ENCODE measurements around the gene CGB2. TPM values are rescaled to one million over a fixed set of nuclear protein-coding genes. Genes with fewer than 3 reads are reported as not detected.

The CGB2 gene
- total and polyA plus RNA-seq, 9 of the 15 experiments (the other 6 are each of a cell fraction or from before 2014, with no cell fraction given) = 0.22 TPM; not detected in 8

DNA sequence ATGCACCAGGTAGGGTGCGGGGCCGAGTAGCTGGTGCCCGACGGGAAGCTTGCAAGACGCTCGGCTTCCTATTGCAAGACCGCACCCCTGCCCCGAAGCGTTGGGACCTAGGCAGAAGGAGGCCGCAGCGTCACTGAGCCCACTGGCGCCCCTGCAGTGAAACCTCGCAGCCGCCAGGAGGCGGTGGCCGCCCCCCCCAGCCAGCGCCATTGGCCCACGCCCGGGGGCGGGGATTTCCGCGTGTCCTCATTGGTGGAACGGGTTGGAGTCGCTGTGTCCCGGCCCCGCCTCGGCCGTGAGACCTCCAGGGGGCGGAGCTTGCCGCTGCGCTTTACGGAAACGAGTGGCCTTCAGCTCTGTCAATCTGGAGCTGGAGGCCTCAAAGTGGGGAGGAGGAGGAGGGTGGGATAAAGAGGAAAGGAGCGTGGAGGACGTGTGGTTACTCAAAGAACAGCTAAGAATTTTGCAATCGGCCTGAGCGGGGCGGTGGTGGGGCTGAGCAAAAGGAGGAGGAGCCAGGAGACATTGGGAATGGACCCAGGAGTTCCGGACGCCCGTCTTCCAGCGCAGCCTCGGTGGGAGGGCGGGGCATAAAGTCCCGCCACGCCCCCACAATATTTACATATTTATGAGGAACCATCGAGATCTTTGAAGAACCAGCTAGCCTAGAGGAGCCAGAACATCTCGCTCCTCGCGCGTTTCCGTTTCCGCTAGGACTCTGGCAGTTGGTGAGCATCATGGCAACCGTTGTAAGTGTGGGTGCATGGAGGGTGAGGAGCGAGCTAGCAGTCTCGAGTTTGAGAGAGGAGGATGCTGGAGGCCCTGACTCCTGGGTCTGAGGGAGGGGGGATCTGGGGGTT lies 38.3 kb upstream of the CGB2 start, which contains the start of the genes GYS1 and RUVBL2 (continued):
- TF ChIP-seq CTCF (IDR thresholded peaks at IDR 0.05 in 2 of 3, conservative IDR thresholded peaks at IDR 0.05 in 1 of 3; ENCODE audit: insufficient read depth in 2 of 3, low read depth in 1 of 3, low read length in 3 of 3) = peak; percentile 97 to 98 (median 98)
- TF ChIP-seq TBL1XR1 (IDR thresholded peaks at IDR 0.05; ENCODE audit: low read length in 2 of 2) = 0 out of 4 replicates have a peak, but pooled peaks have one; percentile 12 to 32
- no peak for TF ChIP-seq LEF1 (IDR thresholded peaks at IDR 0.05)
- TF ChIP-seq RBM25 (IDR thresholded peaks at IDR 0.05; ENCODE audit: low read depth, low read length, severe bottlenecking) = peak; percentile 99
- TF ChIP-seq SRF (CRISPR knock-in tag; IDR thresholded peaks at IDR 0.05) = no peak
- TF ChIP-seq HMGN3 (IDR thresholded peaks at IDR 0.05; ENCODE audit: borderline replicate concordance, extremely low read depth, insufficient read length, low read depth, low read length) = peak; percentile 86
- TF ChIP-seq ZNF717 (CRISPR knock-in tag; IDR thresholded peaks at IDR 0.05) = no peak
- TF ChIP-seq NFYB (IDR thresholded peaks at IDR 0.05; ENCODE audit: extremely low read depth, insufficient read length) = peak; percentile 92
- TF ChIP-seq, protein P1, sequence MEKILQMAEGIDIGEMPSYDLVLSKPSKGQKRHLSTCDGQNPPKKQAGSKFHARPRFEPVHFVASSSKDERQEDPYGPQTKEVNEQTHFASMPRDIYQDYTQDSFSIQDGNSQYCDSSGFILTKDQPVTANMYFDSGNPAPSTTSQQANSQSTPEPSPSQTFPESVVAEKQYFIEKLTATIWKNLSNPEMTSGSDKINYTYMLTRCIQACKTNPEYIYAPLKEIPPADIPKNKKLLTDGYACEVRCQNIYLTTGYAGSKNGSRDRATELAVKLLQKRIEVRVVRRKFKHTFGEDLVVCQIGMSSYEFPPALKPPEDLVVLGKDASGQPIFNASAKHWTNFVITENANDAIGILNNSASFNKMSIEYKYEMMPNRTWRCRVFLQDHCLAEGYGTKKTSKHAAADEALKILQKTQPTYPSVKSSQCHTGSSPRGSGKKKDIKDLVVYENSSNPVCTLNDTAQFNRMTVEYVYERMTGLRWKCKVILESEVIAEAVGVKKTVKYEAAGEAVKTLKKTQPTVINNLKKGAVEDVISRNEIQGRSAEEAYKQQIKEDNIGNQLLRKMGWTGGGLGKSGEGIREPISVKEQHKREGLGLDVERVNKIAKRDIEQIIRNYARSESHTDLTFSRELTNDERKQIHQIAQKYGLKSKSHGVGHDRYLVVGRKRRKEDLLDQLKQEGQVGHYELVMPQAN (IDR thresholded peaks at IDR 0.05; ENCODE audit: borderline replicate concordance) = peak; percentile 93
- peak; percentile 77 for TF ChIP-seq PCBP1 (IDR thresholded peaks at IDR 0.05; ENCODE audit: low read depth, low read length, poor library complexity, severe bottlenecking)
- no peak for TF ChIP-seq BMI1 (IDR thresholded peaks at IDR 0.05; ENCODE audit: low read length)
- TF ChIP-seq ZNF444 (CRISPR knock-in tag; IDR thresholded peaks at IDR 0.05) = no peak
- no peak for TF ChIP-seq BRD9 (IDR thresholded peaks at IDR 0.05; ENCODE audit: low read depth, partially characterized antibody)
- TF ChIP-seq MEF2D (tag; conservative IDR thresholded peaks at IDR 0.05; ENCODE audit: low read depth) = no peak
- no peak for TF ChIP-seq ZNF24 (IDR thresholded peaks at IDR 0.05)
- TF ChIP-seq POLR2G (IDR thresholded peaks at IDR 0.05; ENCODE audit: low read depth, low read length) = peak; percentile 74
- no peak for TF ChIP-seq E2F5 (CRISPR knock-in tag; IDR thresholded peaks at IDR 0.05)
- TF ChIP-seq ATF7 (IDR thresholded peaks at IDR 0.05) = peak; percentile 86
- TF ChIP-seq SIN3A (IDR thresholded peaks at IDR 0.05; ENCODE audit: borderline replicate concordance in 2 of 2, control insufficient read depth in 1 of 2, low read depth in 2 of 2, low read length in 2 of 2) = peak; percentile 34 to 95; a peak in 2 of 4 replicates
- TF ChIP-seq, protein P2, sequence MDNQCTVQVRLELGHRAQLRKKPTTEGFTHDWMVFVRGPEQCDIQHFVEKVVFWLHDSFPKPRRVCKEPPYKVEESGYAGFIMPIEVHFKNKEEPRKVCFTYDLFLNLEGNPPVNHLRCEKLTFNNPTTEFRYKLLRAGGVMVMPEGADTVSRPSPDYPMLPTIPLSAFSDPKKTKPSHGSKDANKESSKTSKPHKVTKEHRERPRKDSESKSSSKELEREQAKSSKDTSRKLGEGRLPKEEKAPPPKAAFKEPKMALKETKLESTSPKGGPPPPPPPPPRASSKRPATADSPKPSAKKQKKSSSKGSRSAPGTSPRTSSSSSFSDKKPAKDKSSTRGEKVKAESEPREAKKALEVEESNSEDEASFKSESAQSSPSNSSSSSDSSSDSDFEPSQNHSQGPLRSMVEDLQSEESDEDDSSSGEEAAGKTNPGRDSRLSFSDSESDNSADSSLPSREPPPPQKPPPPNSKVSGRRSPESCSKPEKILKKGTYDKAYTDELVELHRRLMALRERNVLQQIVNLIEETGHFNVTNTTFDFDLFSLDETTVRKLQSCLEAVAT (IDR thresholded peaks at IDR 0.05) = peak in 1 of 2 experiments; percentile 47; a peak in 2 of 4 replicates
- no peak for TF ChIP-seq ZNF224 (CRISPR knock-in tag; IDR thresholded peaks at IDR 0.05)
- TF ChIP-seq ZEB2 (IDR thresholded peaks at IDR 0.05) = no peak

All from K562 (cell line).